ENCODE data around the gene AANAT.

The AANAT gene

DNA sequence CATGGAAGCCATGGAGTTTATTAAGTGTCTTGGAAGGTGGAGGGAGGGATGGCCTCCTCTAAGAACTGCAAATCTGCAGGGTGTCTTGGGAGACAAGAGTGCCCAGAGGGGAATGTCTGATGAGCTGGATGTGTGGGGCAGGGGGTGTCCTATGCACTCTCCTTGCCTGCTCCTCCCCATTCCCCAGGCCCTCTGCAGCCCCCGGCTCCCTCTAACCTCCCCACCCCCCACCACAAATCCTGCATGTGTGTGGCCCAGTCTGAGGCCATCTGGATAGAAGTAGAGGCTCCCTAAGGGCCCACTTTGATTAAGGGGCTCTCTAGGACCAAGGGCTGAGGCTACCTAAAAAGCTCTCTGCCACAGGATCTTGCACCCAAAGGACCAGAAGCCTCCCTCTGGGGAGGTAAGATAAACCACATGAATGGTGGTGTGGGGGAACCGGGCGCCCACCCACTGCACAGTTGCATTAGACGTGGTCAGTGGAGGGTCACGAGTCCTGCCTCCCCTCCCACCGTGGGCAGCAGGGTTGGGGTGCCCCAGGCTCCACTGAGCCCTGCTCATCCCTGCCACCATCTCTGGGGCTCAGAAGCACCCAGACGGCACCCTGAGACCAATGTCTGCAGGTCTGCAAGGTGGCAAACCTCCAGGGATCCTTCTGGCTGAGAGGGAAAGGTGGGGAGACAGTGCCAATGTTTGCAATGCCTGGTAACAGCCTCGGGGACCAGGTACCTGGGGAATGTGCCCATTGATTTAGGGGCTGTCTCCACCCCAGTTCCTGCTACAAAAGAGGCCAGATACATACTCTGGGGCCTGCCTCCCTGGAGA lies 618 bp downstream of the AANAT start:
- TF ChIP-seq, protein P1, sequence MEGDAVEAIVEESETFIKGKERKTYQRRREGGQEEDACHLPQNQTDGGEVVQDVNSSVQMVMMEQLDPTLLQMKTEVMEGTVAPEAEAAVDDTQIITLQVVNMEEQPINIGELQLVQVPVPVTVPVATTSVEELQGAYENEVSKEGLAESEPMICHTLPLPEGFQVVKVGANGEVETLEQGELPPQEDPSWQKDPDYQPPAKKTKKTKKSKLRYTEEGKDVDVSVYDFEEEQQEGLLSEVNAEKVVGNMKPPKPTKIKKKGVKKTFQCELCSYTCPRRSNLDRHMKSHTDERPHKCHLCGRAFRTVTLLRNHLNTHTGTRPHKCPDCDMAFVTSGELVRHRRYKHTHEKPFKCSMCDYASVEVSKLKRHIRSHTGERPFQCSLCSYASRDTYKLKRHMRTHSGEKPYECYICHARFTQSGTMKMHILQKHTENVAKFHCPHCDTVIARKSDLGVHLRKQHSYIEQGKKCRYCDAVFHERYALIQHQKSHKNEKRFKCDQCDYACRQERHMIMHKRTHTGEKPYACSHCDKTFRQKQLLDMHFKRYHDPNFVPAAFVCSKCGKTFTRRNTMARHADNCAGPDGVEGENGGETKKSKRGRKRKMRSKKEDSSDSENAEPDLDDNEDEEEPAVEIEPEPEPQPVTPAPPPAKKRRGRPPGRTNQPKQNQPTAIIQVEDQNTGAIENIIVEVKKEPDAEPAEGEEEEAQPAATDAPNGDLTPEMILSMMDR (IDR thresholded peaks at IDR 0.05; ENCODE audit: extremely low read depth, insufficient read depth, missing control alignments) = no peak
- in situ Hi-C loops (cut with MboI; ENCODE audit: low pct_unique_long_range_greater_than_20kb, low sequenced_read_pairs, unreplicated experiment) = loop anchor here (5.0 kb wide), 1 partner anchor 39 kb away; no protein-coding TSS in a partner anchor
- DNase-seq (ENCODE audit: low spot score) = no peak

DNA sequence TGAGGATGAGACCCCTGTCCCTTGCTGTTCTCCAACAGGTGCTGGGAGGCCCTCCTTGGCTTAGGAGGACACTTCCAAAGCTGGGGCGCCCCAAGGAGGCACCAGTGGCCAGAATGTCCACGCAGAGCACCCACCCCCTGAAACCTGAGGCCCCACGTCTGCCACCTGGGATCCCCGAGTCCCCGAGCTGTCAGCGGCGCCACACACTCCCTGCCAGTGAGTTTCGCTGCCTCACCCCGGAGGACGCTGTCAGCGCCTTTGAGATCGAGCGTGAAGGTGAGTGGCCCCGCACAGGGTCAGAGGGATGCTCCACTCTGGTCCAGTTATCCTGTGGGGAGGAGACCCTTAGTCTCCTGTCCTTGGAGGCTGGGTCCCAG lies 1.2 kb downstream of the AANAT start:
- in situ Hi-C loops (cut with MboI; ENCODE audit: low pct_unique_long_range_greater_than_20kb, low sequenced_read_pairs, unreplicated experiment) = loop anchor here (5.0 kb wide), 1 partner anchor 39 kb away; no protein-coding TSS in a partner anchor
- no peak for DNase-seq (ENCODE audit: low spot score)
- TF ChIP-seq, protein P1 (IDR thresholded peaks at IDR 0.05; ENCODE audit: extremely low read depth, insufficient read depth, missing control alignments) = no peak

DNA sequence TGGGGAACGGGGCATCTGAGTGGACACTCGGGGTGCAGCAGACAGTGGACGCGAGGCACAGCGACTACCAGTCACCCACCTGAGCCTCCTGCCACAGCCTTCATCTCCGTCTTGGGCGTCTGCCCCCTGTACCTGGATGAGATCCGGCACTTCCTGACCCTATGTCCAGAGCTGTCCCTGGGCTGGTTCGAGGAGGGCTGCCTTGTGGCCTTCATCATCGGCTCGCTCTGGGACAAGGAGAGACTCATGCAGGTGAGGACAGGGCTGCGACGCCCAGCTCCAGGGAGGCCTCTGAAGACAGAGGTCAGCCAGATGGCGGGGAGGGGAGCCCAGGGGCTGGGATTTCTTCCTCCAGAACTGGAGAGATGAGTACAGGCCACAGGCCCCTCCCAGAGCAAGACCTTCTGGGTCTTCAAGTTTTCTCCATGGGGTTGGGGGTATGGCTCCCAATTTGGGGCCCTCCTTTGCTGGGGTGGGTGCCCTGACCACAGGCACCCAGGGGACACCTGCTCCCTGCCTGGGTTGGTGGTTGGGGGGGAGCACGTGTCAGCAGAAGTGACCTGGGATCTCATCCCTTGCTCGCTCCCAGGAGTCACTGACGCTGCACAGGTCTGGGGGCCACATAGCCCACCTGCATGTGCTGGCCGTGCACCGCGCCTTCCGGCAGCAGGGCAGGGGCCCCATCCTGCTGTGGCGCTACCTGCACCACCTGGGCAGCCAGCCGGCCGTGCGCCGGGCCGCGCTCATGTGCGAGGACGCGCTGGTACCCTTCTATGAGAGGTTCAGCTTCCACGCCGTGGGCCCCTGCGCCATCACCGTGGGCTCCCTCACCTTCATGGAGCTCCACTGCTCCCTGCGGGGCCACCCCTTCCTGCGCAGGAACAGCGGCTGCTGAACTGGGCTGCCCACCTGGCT lies 1.9 kb downstream of the AANAT start:
- in situ Hi-C loops (cut with MboI; ENCODE audit: low pct_unique_long_range_greater_than_20kb, low sequenced_read_pairs, unreplicated experiment) = loop anchor here (5.0 kb wide), 1 partner anchor 38 kb away; no protein-coding TSS in a partner anchor
- no peak for DNase-seq (ENCODE audit: low spot score)
- TF ChIP-seq, protein P1 (IDR thresholded peaks at IDR 0.05; ENCODE audit: extremely low read depth, insufficient read depth, missing control alignments) = no peak

DNA sequence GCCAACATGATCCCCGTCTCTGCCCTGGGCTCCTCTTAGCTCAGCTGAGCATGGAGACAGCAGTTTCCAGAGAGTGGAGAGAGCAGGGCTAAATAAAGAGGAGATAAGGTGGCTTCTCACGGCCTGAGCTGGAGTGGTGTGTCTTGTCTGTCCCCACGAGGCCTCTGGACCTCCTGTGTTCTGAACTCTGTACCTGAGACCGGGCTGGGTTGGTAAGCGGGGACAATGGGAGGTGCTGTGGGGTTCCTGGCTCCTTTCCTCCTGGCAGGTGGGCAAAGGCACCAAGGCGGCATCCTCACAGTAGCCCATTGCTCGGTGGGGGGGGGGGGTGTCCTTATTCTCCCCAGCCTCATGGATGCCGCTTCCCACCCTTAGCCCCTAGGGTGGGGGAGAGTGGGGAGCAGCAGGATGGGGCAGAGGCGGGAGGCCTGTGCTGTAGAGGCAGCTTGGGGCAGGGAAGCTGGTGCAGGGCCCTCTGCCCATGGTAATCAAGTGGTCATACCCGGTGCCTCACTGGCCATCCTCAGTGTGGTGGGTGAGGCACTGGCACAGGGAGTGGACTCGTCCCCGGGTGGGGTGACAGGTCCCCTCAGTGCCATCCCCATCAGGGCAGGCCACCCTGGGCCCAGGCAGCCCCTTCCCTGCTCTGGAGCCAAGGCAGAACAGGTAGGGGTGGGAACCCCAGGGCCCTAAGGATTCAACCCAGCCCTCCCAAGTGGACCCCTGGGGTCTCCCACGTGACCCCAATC lies 2.8 kb downstream of the AANAT start:
- in situ Hi-C loops (cut with MboI; ENCODE audit: low pct_unique_long_range_greater_than_20kb, low sequenced_read_pairs, unreplicated experiment) = loop anchor here (5.0 kb wide), 1 partner anchor 37 kb away; no protein-coding TSS in a partner anchor
- TF ChIP-seq, protein P1 (IDR thresholded peaks at IDR 0.05; ENCODE audit: extremely low read depth, insufficient read depth, missing control alignments) = no peak
- DNase-seq (ENCODE audit: low spot score) = no peak

DNA sequence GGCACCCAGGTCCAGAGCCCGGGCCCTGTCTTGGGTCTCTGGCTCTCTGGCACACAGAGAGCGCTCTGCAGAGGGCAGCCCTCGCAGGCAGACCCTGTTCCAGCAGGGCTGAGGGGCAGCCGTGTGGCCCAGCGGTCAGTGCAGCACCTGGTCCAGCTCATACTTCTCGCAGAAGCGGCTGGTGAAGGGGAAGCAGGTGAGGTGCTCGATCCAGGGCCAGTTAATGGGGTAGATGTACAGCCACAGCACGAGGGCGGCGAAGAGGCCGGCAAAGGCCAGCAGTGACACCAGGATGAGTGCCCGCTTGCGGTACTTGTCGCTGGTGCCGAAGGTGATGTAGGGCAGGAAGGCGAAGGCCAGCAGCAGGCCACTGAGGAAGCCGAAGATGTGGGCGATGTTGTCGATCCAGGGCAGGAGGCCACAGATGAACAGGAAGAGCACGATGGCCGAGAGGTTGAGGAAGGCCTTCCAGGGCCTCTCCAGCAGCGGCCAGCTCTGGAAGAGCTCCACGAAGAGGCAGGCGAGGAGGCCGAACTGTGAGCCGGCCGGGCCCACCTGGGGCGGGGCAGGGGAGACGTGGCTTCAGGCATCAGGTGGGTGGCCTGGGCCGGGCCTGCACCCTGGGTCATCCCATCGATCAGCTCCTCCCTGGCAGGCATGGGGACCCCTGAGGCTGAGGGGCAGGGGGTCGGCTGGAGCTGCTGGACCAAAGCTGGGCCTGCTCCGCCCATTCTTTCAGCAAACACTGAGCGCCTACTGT lies 4.3 kb downstream of the AANAT start:
- in situ Hi-C loops (cut with MboI; ENCODE audit: low pct_unique_long_range_greater_than_20kb, low sequenced_read_pairs, unreplicated experiment) = no loop called here
- TF ChIP-seq, protein P1 (IDR thresholded peaks at IDR 0.05; ENCODE audit: extremely low read depth, insufficient read depth, missing control alignments) = no peak
- no peak for DNase-seq (ENCODE audit: low spot score)
